Activated CD4-positive, alpha-beta T cell treated with anti-CD3 and anti-CD28 coated beads, Interleukin-2, amount 50 U/mL, for 48 hours (primary cell): ENCODE measurements around the gene PITX1.

ENCODE experiments used
- DNase-seq, 2 experiments: peaks; one replicate each; pipeline ENCODE4 v3.0.0-alpha.2; 2020

Gene PITX1

GRCh38 chr5:135061001-135061400 lies 27.0 kb upstream of the PITX1 start:
- no peak for DNase-seq

GRCh38 chr5:135060021-135060420 lies 26.0 kb upstream of the PITX1 start:
- DNase-seq: no peak

- no peak for DNase-seq
These were observed 25.2 kb upstream of the PITX1 start for GRCh38 chr5:135059000-135059923.

GRCh38 chr5:135058331-135058732 lies 24.3 kb upstream of the PITX1 start:
- DNase-seq: no peak

GRCh38 chr5:135057233-135057632 lies 23.2 kb upstream of the PITX1 start:
- DNase-seq: no peak

GRCh38 chr5:135056316-135057030 lies 22.4 kb upstream of the PITX1 start:
- DNase-seq: no peak

- no peak for DNase-seq
These were observed 21.4 kb upstream of the PITX1 start for GRCh38 chr5:135055396-135055795.

- DNase-seq: no peak
These were observed 20.5 kb upstream of the PITX1 start for GRCh38 chr5:135054546-135054945.

- no peak for DNase-seq
These were observed 20.0 kb upstream of the PITX1 start for GRCh38 chr5:135053989-135054388.

GRCh38 chr5:135053278-135053677 lies 19.2 kb upstream of the PITX1 start:
- no peak for DNase-seq

- DNase-seq: no peak
These were observed 18.6 kb upstream of the PITX1 start for GRCh38 chr5:135052511-135053145.

GRCh38 chr5:135051872-135052271 lies 17.8 kb upstream of the PITX1 start:
- no peak for DNase-seq

- DNase-seq: no peak
These were observed 17.4 kb upstream of the PITX1 start for GRCh38 chr5:135051399-135051798.

- no peak for DNase-seq
These were observed 16.3 kb upstream of the PITX1 start for GRCh38 chr5:135050244-135050767.

- DNase-seq: no peak
These were observed 14.9 kb upstream of the PITX1 start for GRCh38 chr5:135048930-135049329.

GRCh38 chr5:135048286-135048685 lies 14.3 kb upstream of the PITX1 start:
- no peak for DNase-seq

GRCh38 chr5:135047347-135047695 lies 13.3 kb upstream of the PITX1 start:
- DNase-seq: no peak

GRCh38 chr5:135046661-135047346 lies 12.8 kb upstream of the PITX1 start:
- DNase-seq: no peak

GRCh38 chr5:135045488-135045887 lies 11.5 kb upstream of the PITX1 start:
- no peak for DNase-seq

GRCh38 chr5:135042595-135042994 lies 8.6 kb upstream of the PITX1 start:
- DNase-seq: no peak

GRCh38 chr5:135041726-135042125 lies 7.7 kb upstream of the PITX1 start:
- no peak for DNase-seq

GRCh38 chr5:135041145-135041587 lies 7.1 kb upstream of the PITX1 start:
- no peak for DNase-seq
